Measurements from ENCODE around the gene ALOX5. TPM values are rescaled to one million over a fixed set of nuclear protein-coding genes. Genes with fewer than 3 reads are reported as not detected.
"Not testable (repeated sequence)": the region's sequence is repeated elsewhere in the genome, so short reads cannot be mapped to it uniquely, and the experiment has no call there.

The ALOX5 gene
- under 1 TPM; 0.25 to 0.52 TPM for total RNA-seq

- CTCF ChIA-PET = no interaction called here
- POLR2A ChIA-PET = no interaction called here
These were observed at the start of gene ALOX5 for GRCh38 chr10:45373576-45374349. TSS of gene ALOX5 (plus strand) at chr10:45374216. CDS start at chr10:45374280, 64 bp downstream.

GRCh38 chr10:45325116-45325515 is 48.9 kb upstream of the ALOX5 start:
- CTCF ChIA-PET = no interaction called here
- POLR2A ChIA-PET = no interaction called here

DNA sequence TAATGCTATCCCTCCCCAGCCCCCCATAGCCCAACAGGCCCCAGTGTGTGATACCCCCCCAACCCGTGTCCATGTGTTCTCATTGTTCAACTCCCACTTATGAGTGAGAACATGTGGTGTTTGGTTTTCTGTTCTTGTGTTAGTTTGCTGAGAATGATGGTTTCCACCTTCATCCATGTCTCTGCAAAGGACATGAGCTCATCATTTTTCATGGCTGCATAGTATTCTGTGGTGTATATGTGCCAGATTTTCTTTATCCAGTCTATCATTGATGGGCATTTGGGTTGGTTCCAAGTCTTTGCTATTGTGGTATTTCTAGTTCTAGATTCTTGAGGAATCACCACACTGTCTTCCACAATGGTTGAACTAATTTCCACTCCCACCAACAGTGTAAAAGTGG is 47.2 kb upstream of the ALOX5 start:
- CTCF ChIA-PET = interaction anchor here (0.7 kb wide), 1 partner anchor 98 kb away, joined by 3 read pairs; no protein-coding TSS in a partner anchor
- POLR2A ChIA-PET = not testable (repeated sequence)

DNA sequence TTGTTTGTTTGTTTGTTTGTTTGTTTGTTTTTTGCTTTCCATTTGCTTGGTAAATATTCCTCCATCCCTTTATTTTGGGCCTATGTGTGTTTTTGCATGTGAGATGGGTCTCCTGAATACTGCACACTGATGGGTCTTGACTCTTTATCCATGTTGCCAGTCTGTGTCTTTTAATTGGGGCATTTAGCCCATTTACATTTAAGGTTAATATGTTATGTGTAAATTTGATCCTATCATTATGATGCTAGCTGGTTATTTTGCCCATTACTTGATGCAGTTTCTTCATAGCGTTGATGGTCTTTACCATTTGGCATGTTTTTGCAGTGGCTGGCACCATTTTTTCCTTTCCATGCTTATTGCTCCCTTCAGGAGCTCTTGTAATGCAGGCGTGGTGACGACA is 42.2 kb upstream of the ALOX5 start:
- POLR2A ChIA-PET, CTCF ChIA-PET: not testable (repeated sequence)

DNA sequence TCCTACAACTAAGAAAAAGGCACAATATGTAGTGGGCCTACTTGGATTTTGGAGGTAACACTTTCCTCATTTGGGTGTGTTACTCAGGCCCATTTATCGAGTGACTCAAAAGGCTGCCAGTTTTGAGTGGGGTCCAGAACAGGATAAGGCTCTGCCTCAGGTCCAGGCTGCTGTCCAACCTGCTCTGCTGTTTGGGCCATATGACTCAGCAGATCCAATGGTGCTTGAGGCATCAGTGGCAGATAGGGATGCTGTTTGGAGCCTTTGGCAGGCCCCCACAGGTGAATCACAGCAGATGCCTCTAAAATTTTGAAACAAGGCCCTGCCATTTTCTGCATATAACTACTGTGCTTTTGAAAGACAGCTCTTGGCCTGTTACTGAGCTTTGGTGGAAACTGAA is 34.1 kb upstream of the ALOX5 start:
- ChIA-PET CTCF (no interaction called here), POLR2A (no interaction called here)

GRCh38 chr10:45340420-45340819 is 33.6 kb upstream of the ALOX5 start:
- CTCF ChIA-PET, POLR2A ChIA-PET: not testable (repeated sequence)

- POLR2A ChIA-PET = not testable (repeated sequence)
These were observed 27.2 kb upstream of the ALOX5 start for GRCh38 chr10:45346652-45347335.

DNA sequence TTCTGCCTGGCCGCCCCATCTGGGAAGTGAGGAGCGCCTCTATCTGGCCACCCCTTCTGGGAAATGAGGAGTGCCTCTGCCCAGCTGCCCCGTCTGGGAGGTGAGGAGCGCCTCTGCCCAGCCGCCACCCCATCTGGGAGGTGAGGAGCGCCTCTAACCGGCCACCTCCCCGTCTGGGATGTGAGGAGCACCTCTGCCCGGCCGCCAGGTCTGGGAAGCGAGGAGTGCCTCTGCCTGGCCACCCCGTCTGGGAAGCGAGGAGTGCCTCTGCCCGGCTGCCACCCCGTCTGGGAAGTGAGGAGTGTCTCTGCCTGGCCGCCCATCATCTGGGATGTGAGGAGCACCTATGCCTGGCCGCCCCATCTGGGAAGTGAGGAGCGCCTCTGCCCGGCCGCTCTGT is 26.6 kb upstream of the ALOX5 start:
- CTCF ChIA-PET = not testable (repeated sequence)

More at GRCh38 chr10:45346652-45347335, 27.2 kb upstream of the ALOX5 start:
- CTCF ChIA-PET = not testable (repeated sequence)

GRCh38 chr10:45348196-45348765 is 25.7 kb upstream of the ALOX5 start:
- CTCF ChIA-PET, POLR2A ChIA-PET: not testable (repeated sequence)

More for the DNA sequence above, 26.6 kb upstream of the ALOX5 start:
- POLR2A ChIA-PET = not testable (repeated sequence)

- ChIA-PET POLR2A (no interaction called here), CTCF (no interaction called here)
These were observed 20.8 kb upstream of the ALOX5 start for GRCh38 chr10:45353186-45353585.

DNA sequence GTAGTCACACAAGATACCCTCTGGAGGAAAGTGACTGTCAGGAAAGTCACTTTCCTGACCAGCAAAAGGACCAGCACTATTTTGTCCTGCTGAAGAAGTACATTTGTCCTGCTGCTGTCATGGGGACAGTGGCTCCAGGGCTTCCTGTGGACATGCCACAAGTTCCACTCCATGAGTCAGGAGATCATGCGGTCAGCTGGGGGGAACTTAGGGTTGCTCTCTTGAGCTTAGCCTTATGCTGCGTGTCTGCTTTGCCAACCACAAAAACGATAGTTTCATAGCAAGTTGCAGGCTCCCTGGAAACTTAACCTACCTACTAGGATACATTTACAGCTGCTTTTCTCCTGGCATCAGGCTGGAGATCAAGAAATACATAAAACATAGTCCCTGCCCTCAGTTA is 19.8 kb upstream of the ALOX5 start:
- CTCF ChIA-PET = no interaction called here
- POLR2A ChIA-PET = no interaction called here

DNA sequence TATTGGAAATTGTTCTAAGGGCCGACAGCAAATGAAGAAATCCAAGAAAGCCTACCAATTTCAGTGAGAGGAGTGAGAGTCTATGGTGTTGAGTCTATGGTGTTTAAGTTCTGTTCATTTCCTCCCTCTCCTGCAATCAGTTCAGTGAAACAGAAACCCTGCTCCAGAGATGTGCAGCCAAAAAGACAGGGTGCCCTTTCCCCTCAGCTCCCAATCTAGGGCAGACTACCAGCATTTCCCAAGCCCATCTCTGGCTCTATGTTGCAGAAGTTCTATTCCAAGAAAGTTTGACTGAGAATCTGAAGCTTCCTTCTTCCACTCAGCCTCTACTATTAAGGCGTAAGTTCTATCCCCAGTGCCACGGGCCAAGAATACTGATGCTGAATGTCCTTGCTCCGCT is 18.5 kb upstream of the ALOX5 start:
- ChIA-PET CTCF (no interaction called here), POLR2A (no interaction called here)

DNA sequence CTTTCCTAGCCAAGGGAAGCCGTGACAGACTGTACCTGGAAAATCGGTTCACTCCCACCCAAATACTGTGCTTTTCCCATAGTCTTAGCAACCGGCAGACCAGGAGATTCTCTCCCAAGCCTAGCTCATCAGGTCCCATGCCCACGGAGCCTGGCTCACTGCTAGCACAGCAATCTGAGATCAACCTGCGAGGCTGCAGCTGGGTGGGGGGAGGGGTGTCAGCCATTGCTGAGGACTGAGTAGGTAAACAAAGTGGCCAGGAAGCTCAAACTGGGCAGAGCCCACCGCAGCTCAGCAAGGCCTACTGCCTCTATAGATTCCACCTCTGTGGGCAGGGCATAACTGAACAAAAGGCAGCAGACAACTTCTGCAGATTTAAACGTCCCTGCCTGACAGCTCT is 15.1 kb upstream of the ALOX5 start:
- POLR2A ChIA-PET, CTCF ChIA-PET: not testable (repeated sequence)

DNA sequence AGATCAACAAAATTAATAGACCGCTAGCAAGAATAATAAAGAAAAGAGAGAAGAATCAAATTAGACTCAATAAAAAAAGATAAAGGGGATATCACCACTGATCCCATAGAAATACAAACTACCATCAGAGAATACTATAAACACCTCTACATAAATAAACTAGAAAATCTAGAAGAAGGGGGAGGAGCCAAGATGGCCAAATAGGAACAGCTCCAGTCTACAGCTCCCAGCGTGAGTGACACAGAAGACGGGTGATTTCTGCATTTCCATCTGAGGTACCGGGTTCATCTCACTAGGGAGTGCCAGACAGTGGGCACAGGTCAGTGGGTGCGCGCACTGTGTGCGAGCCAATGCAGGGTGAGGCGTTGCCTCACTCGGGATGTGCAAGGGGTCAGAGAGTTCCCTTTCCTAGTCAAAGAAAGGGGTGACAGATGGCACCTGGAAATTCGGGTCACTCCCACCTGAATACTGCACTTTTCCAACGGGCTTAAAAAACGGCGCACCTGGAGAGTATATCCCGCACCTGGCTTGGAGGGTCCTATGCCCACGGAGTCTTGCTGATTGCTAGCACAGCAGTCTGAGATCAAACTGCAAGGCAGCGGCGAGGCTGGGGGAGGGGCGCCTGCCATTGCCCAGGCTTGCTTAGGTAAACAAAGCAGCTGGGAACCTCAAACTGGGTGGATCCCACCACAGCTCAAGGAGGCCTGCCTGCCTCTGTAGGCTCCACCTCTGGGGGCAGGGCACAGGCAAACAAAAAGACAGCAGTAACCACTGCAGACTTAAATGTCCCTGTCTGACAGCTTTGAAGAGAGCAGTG is 11.8 kb upstream of the ALOX5 start:
- CTCF ChIA-PET, POLR2A ChIA-PET: not testable (repeated sequence)

DNA sequence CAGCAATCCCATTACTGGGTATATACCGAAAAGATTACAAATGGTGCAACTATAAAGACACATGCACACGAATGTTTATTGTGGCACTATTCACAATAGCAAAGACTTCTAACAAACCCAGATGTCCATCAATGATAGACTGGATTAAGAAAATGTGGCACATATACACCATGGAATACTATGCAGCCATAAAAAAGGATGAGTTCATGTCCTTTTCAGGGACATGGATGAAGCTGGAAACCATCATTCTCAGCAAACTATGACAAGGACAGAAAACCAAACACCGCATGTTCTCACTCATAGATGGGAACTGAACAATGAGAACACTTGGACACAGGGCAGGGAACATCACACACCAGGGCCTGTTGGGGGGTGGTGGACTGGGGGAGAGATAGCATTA is 6.4 kb upstream of the ALOX5 start:
- CTCF ChIA-PET, POLR2A ChIA-PET: not testable (repeated sequence)

DNA sequence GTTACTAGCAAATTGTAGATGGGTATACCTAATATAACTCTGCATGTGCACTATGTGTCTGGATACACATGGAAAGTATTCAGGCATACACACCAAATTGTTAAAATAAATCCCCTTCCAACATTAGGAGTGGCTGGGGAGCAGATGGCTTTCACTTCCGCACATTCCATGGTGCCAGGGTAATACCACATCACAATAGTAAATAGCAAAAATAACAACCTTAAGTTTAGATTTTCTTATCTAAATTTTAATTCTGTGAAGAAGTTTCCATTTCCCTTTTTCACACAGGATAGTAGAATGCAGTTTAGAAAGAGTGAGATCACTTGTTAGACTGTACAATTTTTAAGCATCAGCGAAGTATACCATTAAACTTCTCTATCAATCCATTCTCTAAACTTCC is 5.8 kb upstream of the ALOX5 start:
- CTCF ChIA-PET = no interaction called here
- POLR2A ChIA-PET = no interaction called here

DNA sequence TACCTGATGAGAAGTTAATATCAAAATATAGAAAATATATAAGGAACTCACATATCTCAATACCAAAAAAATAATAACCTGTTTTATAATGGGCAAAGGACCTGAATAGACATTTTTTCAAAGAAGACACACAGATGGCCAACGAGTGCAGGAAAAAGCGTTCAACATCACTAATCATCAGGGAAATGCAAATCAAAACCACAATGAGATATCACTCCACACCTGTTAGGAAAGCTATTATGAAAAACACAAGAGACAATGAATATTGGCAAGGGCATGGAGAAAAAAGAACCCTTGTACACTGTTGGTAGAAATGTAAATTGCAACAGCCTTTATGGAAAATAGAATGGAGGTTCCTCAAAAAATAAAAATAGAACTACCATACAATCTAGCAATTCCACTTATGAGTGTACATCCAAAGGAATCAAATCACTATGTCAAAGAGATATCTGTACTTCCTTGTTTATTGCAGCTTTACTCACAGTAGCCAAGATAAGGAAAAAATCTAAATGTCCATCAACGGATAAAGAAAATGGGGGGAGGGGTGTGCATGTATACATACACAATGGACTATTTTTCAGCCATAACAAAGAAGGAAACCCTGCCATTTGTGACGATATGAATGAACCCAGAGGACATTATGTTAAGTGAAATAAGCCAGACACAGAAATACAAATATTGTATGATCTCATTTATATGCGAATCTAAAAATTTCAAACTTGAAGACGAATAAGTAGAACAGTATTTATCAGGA is 3.6 kb upstream of the ALOX5 start:
- CTCF ChIA-PET = no interaction called here
- POLR2A ChIA-PET = no interaction called here

GRCh38 chr10:45371560-45371959 is 2.5 kb upstream of the ALOX5 start:
- ChIA-PET CTCF (no interaction called here), POLR2A (no interaction called here)

DNA sequence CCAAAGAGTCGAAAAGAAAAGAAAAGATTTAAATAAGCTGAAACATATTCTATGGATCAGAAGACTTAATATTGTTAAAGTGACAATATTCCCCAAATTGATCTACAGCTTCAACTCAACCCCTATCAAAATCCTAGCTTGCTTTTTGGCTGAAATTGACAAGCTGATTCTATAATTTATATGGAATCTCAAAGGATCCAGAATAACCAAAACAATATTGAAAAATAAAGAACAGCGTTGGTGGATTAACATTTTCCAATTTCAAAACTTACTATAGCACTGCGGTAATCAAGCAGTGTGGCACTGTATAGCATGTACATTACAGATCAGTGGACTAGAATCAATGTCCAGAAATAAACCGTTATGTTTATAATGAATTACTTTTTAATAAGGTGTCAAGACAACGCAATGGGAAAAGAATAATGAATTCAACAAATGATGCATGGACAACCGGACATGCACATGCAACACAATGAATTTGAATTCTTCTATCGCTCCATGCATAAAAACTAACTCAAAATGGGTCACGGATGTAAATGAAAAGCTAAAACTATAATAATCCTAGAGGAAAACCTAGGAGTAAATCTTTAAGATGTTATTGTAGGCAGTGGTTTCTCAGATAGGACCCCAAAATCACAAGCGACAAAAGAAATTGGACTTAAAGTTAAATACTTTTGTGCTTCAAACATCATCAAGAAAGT is 1.6 kb upstream of the ALOX5 start:
- ChIA-PET CTCF (no interaction called here), POLR2A (no interaction called here)
